ENCODE data around the gene OSBPL10.
"Not testable (repeated sequence)": the region's sequence is repeated elsewhere in the genome, so short reads cannot be mapped to it uniquely, and the experiment has no call there.

The OSBPL10 gene

DNA sequence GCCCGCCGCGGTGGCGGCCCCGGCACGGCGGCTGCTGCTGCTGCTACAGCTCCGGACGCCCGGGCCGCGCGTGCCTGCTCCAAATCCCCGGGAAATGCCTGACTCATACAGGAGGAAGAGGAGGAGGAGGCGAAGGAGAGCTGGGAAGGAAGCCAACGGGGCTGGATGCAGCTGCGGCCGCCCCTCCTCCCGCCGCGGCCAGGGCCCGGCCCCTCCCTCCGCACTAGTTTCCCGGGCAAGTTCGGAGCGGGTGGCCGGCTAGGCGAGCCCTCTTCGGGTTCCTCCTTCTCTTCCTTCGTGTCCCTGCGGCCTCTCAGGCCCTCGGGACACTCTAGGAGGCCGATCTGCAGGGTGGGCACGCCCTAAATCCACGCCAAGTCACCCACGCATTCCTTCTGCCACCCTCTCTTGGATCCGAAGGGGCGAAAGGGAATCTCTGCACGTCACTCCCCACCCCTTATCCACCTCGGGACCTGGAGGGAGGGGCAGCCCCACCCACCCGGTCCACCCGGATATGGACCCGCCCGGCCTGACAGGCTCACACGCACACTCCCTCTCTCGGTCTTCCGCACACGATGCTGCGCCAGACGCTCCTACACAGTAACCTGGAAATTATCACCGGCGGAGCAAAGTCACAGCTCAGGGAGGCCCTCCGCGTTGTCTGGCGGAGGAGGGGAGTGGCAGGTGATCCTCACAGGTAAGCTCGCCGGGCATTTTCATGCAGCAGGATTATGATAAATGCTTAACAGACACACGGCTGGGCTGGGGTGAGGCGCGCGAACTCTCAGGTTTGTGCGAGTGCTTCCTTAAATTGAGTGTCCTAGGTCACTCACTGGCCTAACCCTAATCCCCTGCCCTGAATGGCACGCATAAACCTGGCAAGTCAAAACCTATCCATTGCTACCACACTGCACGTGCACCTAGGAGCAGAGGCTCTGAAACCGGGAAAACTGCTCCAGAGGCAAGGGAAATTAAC is at the start of gene OSBPL10, which contains the start of gene ZNF860:
TSS of gene OSBPL10 (minus strand) at position 57 of the 976 bp plus-strand sequence. CDS start 83 bp downstream, outside the sequence.
TSS of gene ZNF860 (plus strand) at position 545 of the 976 bp plus-strand sequence. CDS start 7,330 bp downstream, outside the sequence.
- peak; percentile 89 for DNase-seq

DNA sequence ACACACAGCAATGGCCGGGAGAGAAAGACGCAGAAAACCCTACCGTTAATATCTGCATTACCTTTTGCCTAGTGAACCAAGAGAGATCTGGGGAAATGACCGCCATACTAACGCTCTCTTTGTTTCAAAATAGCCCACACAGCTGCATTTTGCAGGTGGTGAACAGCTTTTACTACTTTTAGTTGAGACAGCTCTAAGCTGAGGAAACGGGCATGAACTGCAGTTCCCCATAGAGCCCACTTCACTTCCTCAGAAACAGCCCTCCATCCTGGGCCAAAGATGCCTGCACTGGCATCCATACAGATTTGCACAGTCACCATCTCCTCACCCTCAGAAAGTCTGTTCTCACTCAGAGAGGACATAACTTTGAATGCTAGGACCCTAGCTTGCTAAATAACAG is 45.5 kb upstream of the OSBPL10 start:
- no peak for DNase-seq

- no peak for DNase-seq
These were observed 41.9 kb upstream of the OSBPL10 start for GRCh38 chr3:32022947-32023346.

- DNase-seq = no peak
These were observed 40.7 kb upstream of the OSBPL10 start for GRCh38 chr3:32021748-32022147.

DNA sequence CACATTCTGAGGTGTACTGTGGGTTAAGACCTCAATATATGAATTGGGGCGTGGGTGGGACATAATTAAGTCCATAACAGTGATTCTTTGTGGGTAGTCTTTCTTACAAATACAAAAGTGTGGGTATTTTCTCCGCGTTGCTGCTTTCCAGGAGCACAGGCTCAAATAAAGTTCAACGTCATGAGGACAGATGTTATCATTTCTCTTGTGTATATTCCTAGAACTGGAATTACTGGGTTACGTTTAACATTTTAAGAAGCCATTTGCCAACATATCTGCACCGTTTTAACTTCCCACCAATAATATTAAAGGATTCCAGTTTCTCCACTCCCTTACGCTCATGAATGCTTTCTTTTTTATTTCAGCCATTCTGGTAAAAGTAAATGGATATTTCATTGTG is 40.1 kb upstream of the OSBPL10 start:
- no peak for DNase-seq

DNA sequence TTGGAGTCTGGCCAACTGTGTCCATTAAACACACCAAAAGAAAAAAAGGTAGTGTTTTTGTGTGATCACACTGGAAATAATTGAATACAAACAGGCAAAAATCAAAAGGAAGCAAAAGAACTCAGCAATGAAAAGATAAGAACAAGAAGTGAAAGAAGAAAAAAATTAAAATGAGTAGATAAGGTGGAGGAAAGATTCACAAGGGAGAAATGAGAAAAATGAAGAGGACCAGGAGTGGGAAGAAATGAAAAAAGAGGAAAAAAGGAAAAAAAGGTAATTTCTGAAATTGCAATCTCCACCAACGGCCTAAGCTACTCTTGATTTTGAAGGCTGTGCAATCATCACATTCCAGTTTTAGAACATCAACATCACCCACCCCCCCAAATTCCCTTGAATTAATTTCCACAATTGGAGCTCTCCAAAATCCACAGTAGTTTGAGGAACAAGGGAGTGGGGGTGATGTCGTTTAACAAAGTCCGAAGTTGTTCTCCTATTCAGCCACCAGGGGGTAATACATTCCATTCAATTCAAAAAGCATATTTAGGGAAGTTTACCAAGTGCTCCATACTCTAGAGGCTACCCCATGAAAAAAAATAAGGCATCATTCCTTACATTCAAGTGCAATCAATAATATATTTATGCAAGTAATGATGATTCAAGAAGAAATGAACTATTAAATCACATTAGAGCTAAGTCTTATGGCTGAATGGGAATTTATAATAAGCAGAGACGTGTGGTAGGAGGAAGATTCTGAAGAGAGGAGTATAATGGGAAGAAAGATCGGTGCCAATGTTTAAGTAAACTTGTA is 37.9 kb upstream of the OSBPL10 start:
- DNase-seq = no peak

DNA sequence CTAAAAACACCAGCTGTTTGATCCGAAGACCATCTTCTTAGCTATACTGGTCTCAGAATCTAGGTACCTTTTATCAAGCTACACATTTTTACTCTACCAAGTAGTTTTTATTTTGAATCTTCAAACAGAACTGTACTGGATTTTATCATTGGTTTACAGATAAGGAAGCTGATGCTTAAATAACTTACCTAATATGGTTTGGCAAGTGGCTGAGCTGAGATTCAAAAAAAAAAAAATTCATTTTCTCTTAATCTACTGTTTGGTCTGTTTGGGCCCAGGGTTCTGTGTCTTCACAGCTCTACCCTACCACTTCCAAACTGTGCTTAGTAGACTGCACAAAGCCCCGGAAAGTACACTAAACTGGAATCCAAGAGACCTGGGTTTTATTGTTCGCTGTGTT is 36.2 kb upstream of the OSBPL10 start:
- no peak for DNase-seq

DNA sequence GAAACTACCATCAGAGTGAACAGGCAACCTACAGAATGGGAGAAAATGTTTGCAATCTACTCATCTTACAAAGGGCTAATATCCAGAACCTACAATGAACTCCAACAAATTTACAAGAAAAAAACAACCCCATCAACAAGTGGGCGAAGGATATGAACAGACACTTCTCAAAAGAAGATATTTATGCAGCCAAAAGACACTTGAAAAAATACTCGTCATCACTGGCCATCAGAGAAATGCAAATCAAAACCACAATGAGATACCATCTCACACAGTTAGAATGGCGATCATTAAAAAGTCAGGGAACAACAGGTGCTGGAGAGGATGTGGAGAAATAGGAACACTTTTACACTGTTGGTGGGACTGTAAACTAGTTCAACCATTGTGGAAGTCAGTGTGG is 34.6 kb upstream of the OSBPL10 start:
- DNase-seq = not testable (repeated sequence)

DNA sequence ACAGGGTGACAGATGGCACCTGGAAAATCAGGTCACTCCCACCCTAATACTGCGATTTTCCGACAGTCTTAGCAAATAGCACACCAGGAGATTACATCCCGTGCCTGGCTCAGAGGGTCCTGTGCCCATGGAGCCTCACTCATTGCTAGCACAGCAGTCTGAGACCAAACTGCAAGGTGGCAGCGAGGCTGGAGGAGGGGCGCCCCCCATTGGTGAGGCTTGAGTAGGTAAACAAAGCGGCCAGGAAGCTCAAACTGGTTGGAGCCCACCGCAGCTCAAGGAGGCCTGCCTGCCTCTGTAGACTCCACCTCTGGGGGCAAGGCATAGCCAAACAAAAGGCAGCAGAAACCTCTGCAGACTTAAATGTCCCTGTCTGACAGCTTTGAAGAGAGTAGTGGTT is 29.6 kb upstream of the OSBPL10 start:
- not testable (repeated sequence) for DNase-seq

DNA sequence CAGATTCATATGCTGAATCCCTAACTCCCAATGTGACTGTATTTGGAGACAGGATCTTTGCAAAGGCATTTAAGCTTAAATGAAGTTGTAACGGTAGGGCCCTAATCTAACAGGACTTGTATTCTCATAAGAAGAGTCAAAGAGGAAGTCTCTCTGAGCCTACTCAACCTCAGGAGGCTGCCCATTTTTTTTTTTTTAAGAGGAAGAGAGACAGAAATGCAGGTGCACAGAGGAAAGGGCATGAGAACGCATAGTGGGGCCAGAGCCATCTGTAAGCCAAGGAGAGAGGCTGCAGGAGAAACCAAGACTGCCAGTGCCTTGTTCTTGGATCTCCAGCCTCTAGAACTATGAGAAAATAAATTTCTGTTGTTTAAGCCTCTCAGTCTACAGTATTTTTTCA is 28.9 kb upstream of the OSBPL10 start:
- no peak for DNase-seq

GRCh38 chr3:32009101-32009500 is 28.0 kb upstream of the OSBPL10 start:
- DNase-seq = no peak

DNA sequence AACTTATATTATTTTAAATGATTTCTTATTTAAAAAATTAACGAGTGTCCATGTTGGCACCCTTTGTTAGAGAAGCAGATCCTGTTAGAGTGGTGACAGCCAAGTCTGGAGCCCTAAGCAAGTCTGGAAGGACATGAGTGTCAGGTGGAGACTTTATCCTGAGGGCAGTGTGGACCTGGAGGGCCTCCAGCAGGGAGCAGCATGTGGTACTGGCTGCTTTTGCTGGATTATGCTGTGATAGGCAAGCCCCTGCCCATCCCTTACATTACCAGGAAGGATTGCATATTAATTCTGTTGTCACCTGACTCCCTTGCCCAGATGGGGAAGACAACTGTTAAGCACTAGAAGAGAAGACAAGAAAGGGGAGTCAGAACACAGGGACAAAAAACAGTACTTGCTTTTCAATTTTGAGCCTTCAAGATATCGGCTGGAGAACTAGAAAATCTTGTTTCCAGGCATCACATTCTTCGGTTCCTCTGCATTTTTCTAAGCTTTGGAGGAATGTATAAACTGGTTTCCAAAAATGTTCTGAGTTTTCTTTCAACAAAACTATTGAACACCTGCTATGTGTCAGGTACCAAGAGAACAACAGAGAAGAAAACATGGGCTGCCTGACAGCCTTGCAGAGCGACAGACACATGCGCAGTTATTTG is 23.2 kb upstream of the OSBPL10 start:
- DNase-seq = no peak

- DNase-seq = no peak
These were observed 22.3 kb upstream of the OSBPL10 start for GRCh38 chr3:32003380-32003779.

- no peak for DNase-seq
These were observed 21.7 kb upstream of the OSBPL10 start for GRCh38 chr3:32002561-32003368.

- DNase-seq = no peak
These were observed 19.8 kb upstream of the OSBPL10 start for GRCh38 chr3:32000877-32001276.

- DNase-seq = no peak
These were observed 18.9 kb upstream of the OSBPL10 start for GRCh38 chr3:31999907-32000439.

- DNase-seq = no peak
These were observed 16.4 kb upstream of the OSBPL10 start for GRCh38 chr3:31997500-31997899.

DNA sequence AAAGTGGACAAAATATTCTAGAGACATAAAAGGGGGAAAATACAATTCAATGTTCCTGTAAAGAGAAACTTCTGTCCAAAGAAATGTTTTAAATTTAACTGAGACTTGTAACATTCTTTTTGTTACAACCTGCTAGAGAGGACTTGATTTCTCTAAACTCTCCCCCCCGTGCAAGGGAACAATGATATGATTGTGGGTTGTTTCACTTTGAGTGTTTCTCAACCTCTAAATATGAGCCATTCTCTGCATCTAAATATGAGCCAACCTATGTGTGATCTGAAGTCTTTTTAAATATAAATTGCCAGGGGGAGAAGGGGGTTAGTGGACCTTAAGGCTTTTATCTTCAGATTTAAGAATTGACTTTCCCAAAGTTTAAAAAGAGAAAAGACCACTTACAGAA is 15.1 kb upstream of the OSBPL10 start:
- no peak for DNase-seq

DNA sequence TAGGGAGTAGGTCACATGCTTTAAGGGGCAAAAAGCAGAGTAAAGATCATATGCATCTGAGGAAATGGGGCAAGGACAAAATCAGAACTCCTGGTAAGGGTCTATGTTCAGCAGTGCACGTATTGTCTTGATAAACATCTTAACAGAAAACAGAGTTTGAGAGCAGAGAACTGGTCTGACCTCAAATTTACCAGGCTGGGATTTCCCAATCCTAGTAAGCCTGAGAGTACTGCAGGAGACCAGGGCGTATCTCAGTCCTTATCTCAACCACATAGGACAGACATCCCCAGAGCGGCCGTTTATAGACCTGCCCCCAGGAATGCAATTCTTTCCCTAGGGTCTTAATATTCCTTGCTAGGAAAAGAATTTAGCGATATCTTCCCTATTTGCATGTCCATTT is 14.0 kb upstream of the OSBPL10 start:
- not testable (repeated sequence) for DNase-seq

GRCh38 chr3:31993843-31994242 is 12.8 kb upstream of the OSBPL10 start:
- no peak for DNase-seq

- not testable (repeated sequence) for DNase-seq
These were observed 11.9 kb upstream of the OSBPL10 start for GRCh38 chr3:31992995-31993394.

- no peak for DNase-seq
These were observed 7.2 kb upstream of the OSBPL10 start for GRCh38 chr3:31988271-31988670.
